GM19025 (cell line): Measurements from ENCODE around the gene RPL23.

Experiments used
- ATAC-seq: cut with Tn5 transposase; IDR thresholded peaks from one replicate; pipeline ENCODE4 v1.9.1; 2021; ENCODE audit warnings: mild to moderate bottlenecking, low read depth, moderate library complexity; ENCODE audit not compliant: unreplicated experiment

RPL23 gene

GRCh38 chr17:38885044-38885727, 31.7 kb upstream of the RPL23 start:
- no peak for ATAC-seq

GRCh38 chr17:38883592-38884526, 30.3 kb upstream of the RPL23 start:
- no peak for ATAC-seq

GRCh38 chr17:38882870-38883269, 29.3 kb upstream of the RPL23 start:
- no peak for ATAC-seq

GRCh38 chr17:38881600-38882191, 28.2 kb upstream of the RPL23 start:
- ATAC-seq = no peak

- no peak for ATAC-seq
These were observed 26.6 kb upstream of the RPL23 start for GRCh38 chr17:38879878-38880665.

- ATAC-seq = no peak
These were observed 23.8 kb upstream of the RPL23 start for GRCh38 chr17:38877130-38877851.

GRCh38 chr17:38875477-38876075, 22.1 kb upstream of the RPL23 start:
- ATAC-seq = no peak

- ATAC-seq = no peak
These were observed 21.2 kb upstream of the RPL23 start for GRCh38 chr17:38874505-38875400.

- no peak for ATAC-seq
These were observed 20.3 kb upstream of the RPL23 start for GRCh38 chr17:38873640-38874380.

GRCh38 chr17:38872671-38873385, 19.3 kb upstream of the RPL23 start:
- ATAC-seq = no peak

GRCh38 chr17:38872027-38872511, 18.5 kb upstream of the RPL23 start:
- ATAC-seq = no peak

- no peak for ATAC-seq
These were observed 17.9 kb upstream of the RPL23 start for GRCh38 chr17:38871247-38872015.

GRCh38 chr17:38870259-38871165, 17.0 kb upstream of the RPL23 start:
- ATAC-seq = no peak

- peak; percentile 48 for ATAC-seq
These were observed 16.2 kb upstream of the RPL23 start, which contains the start of gene LASP1 for GRCh38 chr17:38869526-38870258. Gene LASP1, plus strand, starts transcription at chr17:38870058. Its CDS starts 132 bp downstream, at chr17:38870190.
